Measurements from ENCODE around the gene SNX10. TPM values are rescaled to one million over a fixed set of nuclear protein-coding genes. Genes with fewer than 3 reads are reported as not detected.
A peak's percentile ranks its signal among the peaks of the same experiment; 100 is the strongest.

The SNX10 gene
- polyA plus RNA-seq, 1 donor from 2014 or later = 112 TPM

GRCh38 chr7:26357799-26358151, 66.1 kb downstream of the SNX10 start:
- no peaks in the 10 kb centered on the region for H3K27me3 Mint-ChIP-seq
- H3K36me3 Mint-ChIP-seq = peaks cover 10% of the 10 kb centered on the region
- peak overlapping the region in 2 of 3 donors; percentile 0 to 45 for H3K27ac Mint-ChIP-seq
- H3K9me3 Mint-ChIP-seq = no peaks in the 10 kb centered on the region
- H3K4me3 Mint-ChIP-seq = peak overlapping the region in 1 of 4 donors; percentile 4
- H3K4me1 Mint-ChIP-seq = peaks cover 18 to 50% (median 22%) of the 10 kb centered on the region in 3 donors

GRCh38 chr7:26360650-26361049, 69.0 kb downstream of the SNX10 start:
- peaks cover 5% of the 10 kb centered on the region for H3K36me3 Mint-ChIP-seq
- H3K9me3 Mint-ChIP-seq = no peaks in the 10 kb centered on the region
- peaks cover 26 to 59% (median 34%) of the 10 kb centered on the region in 3 donors for H3K4me1 Mint-ChIP-seq
- H3K27ac Mint-ChIP-seq = peak overlapping the region; percentile 3 to 72 (median 65)
- H3K27me3 Mint-ChIP-seq = no peaks in the 10 kb centered on the region
- H3K4me3 Mint-ChIP-seq = peak overlapping the region in 3 of 4 donors; percentile 56 to 81 (median 74)

- no peaks in the 10 kb centered on the region for H3K27me3 Mint-ChIP-seq
- H3K4me1 Mint-ChIP-seq = peaks cover 26 to 59% (median 34%) of the 10 kb centered on the region in 3 donors
- no peak overlapping the region for H3K4me3 Mint-ChIP-seq
- H3K27ac Mint-ChIP-seq = peak overlapping the region in 1 of 3 donors; percentile 72
- no peaks in the 10 kb centered on the region for H3K9me3 Mint-ChIP-seq
- peaks cover 5% of the 10 kb centered on the region for H3K36me3 Mint-ChIP-seq
Observed at GRCh38 chr7:26361637-26362036, 70.0 kb downstream of the SNX10 start.

GRCh38 chr7:26363465-26363864, 71.8 kb downstream of the SNX10 start:
- H3K9me3 Mint-ChIP-seq = no peaks in the 10 kb centered on the region
- H3K27me3 Mint-ChIP-seq = no peaks in the 10 kb centered on the region
- H3K4me3 Mint-ChIP-seq = no peak overlapping the region
- peaks cover 17 to 46% (median 26%) of the 10 kb centered on the region in 3 donors for H3K4me1 Mint-ChIP-seq
- peaks cover 3% of the 10 kb centered on the region for H3K36me3 Mint-ChIP-seq
- H3K27ac Mint-ChIP-seq = no peak overlapping the region

GRCh38 chr7:26365077-26365900, 73.6 kb downstream of the SNX10 start:
- Mint-ChIP-seq H3K9me3 (no peaks in the 10 kb centered on the region), H3K4me3 (peak overlapping the region in 2 of 4 donors; percentile 29 to 55), H3K36me3 (peaks cover 3% of the 10 kb centered on the region), H3K27ac (peak overlapping the region; percentile 1 to 84 (median 21)), H3K27me3 (peaks cover 2% of the 10 kb centered on the region), H3K4me1 (peaks cover 16 to 35% (median 20%) of the 10 kb centered on the region in 3 donors)

GRCh38 chr7:26365901-26366275, 74.2 kb downstream of the SNX10 start:
- no peak overlapping the region for H3K27ac Mint-ChIP-seq
- peaks cover 12 to 29% (median 15%) of the 10 kb centered on the region in 3 donors for H3K4me1 Mint-ChIP-seq
- no peak overlapping the region for H3K4me3 Mint-ChIP-seq
- peaks cover 3% of the 10 kb centered on the region for H3K36me3 Mint-ChIP-seq
- H3K27me3 Mint-ChIP-seq = peaks cover 2% of the 10 kb centered on the region
- H3K9me3 Mint-ChIP-seq = no peaks in the 10 kb centered on the region

GRCh38 chr7:26367219-26367711, 75.6 kb downstream of the SNX10 start:
- no peak overlapping the region for H3K4me3 Mint-ChIP-seq
- H3K36me3 Mint-ChIP-seq = peaks cover 3% of the 10 kb centered on the region
- peaks cover 9 to 18% (median 12%) of the 10 kb centered on the region in 3 donors for H3K4me1 Mint-ChIP-seq
- H3K27me3 Mint-ChIP-seq = peaks cover 2% of the 10 kb centered on the region
- H3K9me3 Mint-ChIP-seq = no peaks in the 10 kb centered on the region
- no peak overlapping the region for H3K27ac Mint-ChIP-seq

GRCh38 chr7:26368542-26368941, 76.9 kb downstream of the SNX10 start:
- Mint-ChIP-seq H3K27me3 (peaks cover 2% of the 10 kb centered on the region), H3K4me1 (peaks cover 6 to 9% (median 7%) of the 10 kb centered on the region in 3 donors), H3K4me3 (no peak overlapping the region), H3K27ac (no peak overlapping the region), H3K36me3 (peaks cover 9% of the 10 kb centered on the region), H3K9me3 (no peaks in the 10 kb centered on the region)

- H3K4me1 Mint-ChIP-seq = peaks cover 4 to 6% (median 6%) of the 10 kb centered on the region in 3 donors
- peaks cover 13% of the 10 kb centered on the region for H3K36me3 Mint-ChIP-seq
- no peak overlapping the region for H3K4me3 Mint-ChIP-seq
Observed at GRCh38 chr7:26369593-26369992, 77.9 kb downstream of the SNX10 start.

GRCh38 chr7:26370011-26370410, 78.3 kb downstream of the SNX10 start:
- H3K27me3 Mint-ChIP-seq = peaks cover 2% of the 10 kb centered on the region
- H3K4me3 Mint-ChIP-seq = no peak overlapping the region
- H3K36me3 Mint-ChIP-seq = peaks cover 13% of the 10 kb centered on the region
- H3K4me1 Mint-ChIP-seq = peaks cover 2 to 4% (median 3%) of the 10 kb centered on the region in 3 donors
- no peaks in the 10 kb centered on the region for H3K9me3 Mint-ChIP-seq
- H3K27ac Mint-ChIP-seq = no peak overlapping the region

More at GRCh38 chr7:26369593-26369992, 77.9 kb downstream of the SNX10 start:
- Mint-ChIP-seq H3K27ac (no peak overlapping the region), H3K9me3 (no peaks in the 10 kb centered on the region), H3K27me3 (peaks cover 2% of the 10 kb centered on the region)

GRCh38 chr7:26372249-26372648, 80.6 kb downstream of the SNX10 start:
- peaks cover 2% of the 10 kb centered on the region for H3K27me3 Mint-ChIP-seq
- no peak overlapping the region for H3K27ac Mint-ChIP-seq
- H3K9me3 Mint-ChIP-seq = no peaks in the 10 kb centered on the region
- peak overlapping the region in 1 of 4 donors; percentile 45 for H3K4me3 Mint-ChIP-seq
- H3K4me1 Mint-ChIP-seq = peaks cover 2 to 5% (median 5%) of the 10 kb centered on the region in 3 donors
- H3K36me3 Mint-ChIP-seq = peaks cover 13% of the 10 kb centered on the region

GRCh38 chr7:26372704-26373103, 81.0 kb downstream of the SNX10 start:
- peak overlapping the region in 1 of 4 donors; percentile 45 for H3K4me3 Mint-ChIP-seq

GRCh38 chr7:26374647-26375373, 83.1 kb downstream of the SNX10 start:
- peaks cover 13% of the 10 kb centered on the region for H3K36me3 Mint-ChIP-seq
- H3K27ac Mint-ChIP-seq = no peak overlapping the region
- H3K9me3 Mint-ChIP-seq = no peaks in the 10 kb centered on the region
- peaks cover 2% of the 10 kb centered on the region for H3K27me3 Mint-ChIP-seq
- H3K4me1 Mint-ChIP-seq = peaks cover 2 to 5% (median 5%) of the 10 kb centered on the region in 3 donors
- H3K4me3 Mint-ChIP-seq = peak overlapping the region in 1 of 4 donors; percentile 9

More at GRCh38 chr7:26372704-26373103, 81.0 kb downstream of the SNX10 start:
- Mint-ChIP-seq H3K9me3 (no peaks in the 10 kb centered on the region), H3K27ac (no peak overlapping the region), H3K36me3 (peaks cover 13% of the 10 kb centered on the region), H3K4me1 (peaks cover 2 to 5% (median 5%) of the 10 kb centered on the region in 3 donors), H3K27me3 (peaks cover 2% of the 10 kb centered on the region)

- Mint-ChIP-seq H3K4me1 (peaks cover 2 to 5% (median 3%) of the 10 kb centered on the region in 3 donors), H3K4me3 (peak overlapping the region; percentile 75 to 91 (median 88)), H3K27ac (peak overlapping the region in 1 of 3 donors; percentile 32), H3K36me3 (peaks cover 13% of the 10 kb centered on the region), H3K9me3 (no peaks in the 10 kb centered on the region), H3K27me3 (no peaks in the 10 kb centered on the region)
Observed at GRCh38 chr7:26375726-26376174, 84.1 kb downstream of the SNX10 start.
